DND-41 (cell line): Measurements from ENCODE around the gene FBXO28.

Experiments
- EZH2 ChIP-seq: IDR thresholded peaks from 3 replicates; pipeline ENCODE4 v1.6.1; 2012; ENCODE audit warnings: borderline replicate concordance, low read depth, mild to moderate bottlenecking, moderate library complexity, low read length, inconsistent platforms; ENCODE audit not compliant: severe bottlenecking
- TF ChIP-seq, protein P1 (sequence below): IDR thresholded peaks from 2 replicates; pipeline ENCODE4 v1.5.1; 2012; ENCODE audit warnings: borderline replicate concordance, low read length, moderate library complexity, mild to moderate bottlenecking; ENCODE audit not compliant: poor library complexity, severe bottlenecking; ENCODE audit errors: extremely low read depth

- TF ChIP-seq, protein P1, sequence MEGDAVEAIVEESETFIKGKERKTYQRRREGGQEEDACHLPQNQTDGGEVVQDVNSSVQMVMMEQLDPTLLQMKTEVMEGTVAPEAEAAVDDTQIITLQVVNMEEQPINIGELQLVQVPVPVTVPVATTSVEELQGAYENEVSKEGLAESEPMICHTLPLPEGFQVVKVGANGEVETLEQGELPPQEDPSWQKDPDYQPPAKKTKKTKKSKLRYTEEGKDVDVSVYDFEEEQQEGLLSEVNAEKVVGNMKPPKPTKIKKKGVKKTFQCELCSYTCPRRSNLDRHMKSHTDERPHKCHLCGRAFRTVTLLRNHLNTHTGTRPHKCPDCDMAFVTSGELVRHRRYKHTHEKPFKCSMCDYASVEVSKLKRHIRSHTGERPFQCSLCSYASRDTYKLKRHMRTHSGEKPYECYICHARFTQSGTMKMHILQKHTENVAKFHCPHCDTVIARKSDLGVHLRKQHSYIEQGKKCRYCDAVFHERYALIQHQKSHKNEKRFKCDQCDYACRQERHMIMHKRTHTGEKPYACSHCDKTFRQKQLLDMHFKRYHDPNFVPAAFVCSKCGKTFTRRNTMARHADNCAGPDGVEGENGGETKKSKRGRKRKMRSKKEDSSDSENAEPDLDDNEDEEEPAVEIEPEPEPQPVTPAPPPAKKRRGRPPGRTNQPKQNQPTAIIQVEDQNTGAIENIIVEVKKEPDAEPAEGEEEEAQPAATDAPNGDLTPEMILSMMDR: no peak
- TF ChIP-seq EZH2: no peak
These were observed 55.0 kb downstream of the FBXO28 start for GRCh38 chr1:224168859-224169380.
